IMR-90 (cell line): ENCODE results near the gene UNKL. TPM values are rescaled to one million over a fixed set of nuclear protein-coding genes. Genes with fewer than 3 reads are reported as not detected.
A peak's percentile ranks its signal among the peaks of the same experiment; 100 is the strongest.

Experiments
- ATAC-seq: fragments of 200-7000 bp; cut with Tn5 transposase; 2 replicates; pipeline ENCODE4 v1.9.1; 2020; ENCODE audit warnings: low read depth, mild to moderate bottlenecking, moderate library complexity
- BruUV-seq: library from RNA; stranded (reverse); fragments of 400-500 nt; replicated peaks from 2 replicates; lab custom pipeline; 2021; lab: Mats Ljungman, UMichigan
- CTCF ChIA-PET: fragments of 300-600 bp; formaldehyde crosslinking; extraction: SDS; loops from one replicate; lab custom pipeline; 2021; ENCODE audit warnings: antibody characterized with exemption; lab: Yijun Ruan, JAX
- POLR2A ChIA-PET: fragments of 300-600 bp; sonication (Branson Sonifier 250); formaldehyde crosslinking; loops from one replicate; lab custom pipeline; 2022; ENCODE audit warnings: antibody characterized with exemption; ENCODE audit not compliant: unreplicated experiment; lab: Charles Lee
- DNase-seq: peaks from one replicate; pipeline ENCODE4 v3.0.0; 2013
- H2AFZ ChIP-seq: replicated peaks from 2 replicates; pipeline ENCODE3; 2013; ENCODE audit warnings: low read length, mild to moderate bottlenecking; ENCODE audit not compliant: poor library complexity
- H2AK5ac ChIP-seq: 2 replicates; pipeline ENCODE4 v1.6.1; 2013; ENCODE audit warnings: low read depth, low read length, inconsistent platforms
- H2AK9ac ChIP-seq: replicated peaks from 2 replicates; pipeline ENCODE3; 2013; ENCODE audit warnings: mild to moderate bottlenecking, low read depth, low read length, moderate library complexity; ENCODE audit not compliant: poor library complexity
- H2BK120ac ChIP-seq: 2 replicates; pipeline ENCODE4 v1.6.1; 2013; ENCODE audit warnings: low read depth, low read length, inconsistent platforms
- H2BK15ac ChIP-seq: 3 replicates; pipeline ENCODE4 v1.6.1; 2013; ENCODE audit warnings: low read depth, low read length, inconsistent platforms
- H2BK20ac ChIP-seq: 2 replicates; pipeline ENCODE4 v1.6.1; 2013; ENCODE audit warnings: low read depth, mild to moderate bottlenecking, inconsistent platforms, low read length, moderate library complexity
- H2BK5ac ChIP-seq: 2 replicates; pipeline ENCODE4 v1.6.1; 2013; ENCODE audit warnings: mild to moderate bottlenecking, low read depth, low read length, inconsistent platforms; ENCODE audit not compliant: poor library complexity, severe bottlenecking
- H3K14ac ChIP-seq: replicated peaks from 2 replicates; pipeline ENCODE4 v1.6.1; 2013; ENCODE audit warnings: low read depth, low read length, inconsistent platforms
- H3K18ac ChIP-seq: 2 replicates; pipeline ENCODE4 v1.6.1; 2013; ENCODE audit warnings: low read depth, low read length, control low read depth
- H3K23ac ChIP-seq: 2 replicates; pipeline ENCODE4 v1.6.1; 2013; ENCODE audit warnings: low read depth, low read length, inconsistent platforms
- H3K27ac ChIP-seq: 2 replicates; pipeline ENCODE4 v1.5.1; 2013; ENCODE audit warnings: mild to moderate bottlenecking, control low read depth, low read length; ENCODE audit not compliant: insufficient read depth
- H3K27me3 ChIP-seq: 2 replicates; pipeline ENCODE4 v1.6.1; 2013; ENCODE audit warnings: low read length; ENCODE audit not compliant: control insufficient read depth, insufficient read depth
- H3K36me3 ChIP-seq: 2 replicates; pipeline ENCODE4 v1.6.1; 2013; ENCODE audit warnings: low read length, mixed read lengths; ENCODE audit not compliant: control insufficient read depth, insufficient read depth
- H3K4ac ChIP-seq: 2 replicates; pipeline ENCODE4 v1.6.1; 2013; ENCODE audit warnings: low read depth, low read length, inconsistent platforms
- H3K4me1 ChIP-seq: 2 replicates; pipeline ENCODE4 v1.6.1; 2013; ENCODE audit warnings: low read length, mixed read lengths; ENCODE audit not compliant: control insufficient read depth, insufficient read depth
- H3K4me2 ChIP-seq: 2 replicates; pipeline ENCODE4 v1.6.1; 2013; ENCODE audit warnings: low read depth, mild to moderate bottlenecking, control low read depth, low read length, moderate library complexity
- H3K4me3 ChIP-seq: 2 replicates; pipeline ENCODE4 v1.5.1; 2013; ENCODE audit warnings: low read depth, mild to moderate bottlenecking, control low read depth, low read length, moderate library complexity; ENCODE audit not compliant: insufficient read depth
- H3K56ac ChIP-seq: 2 replicates; pipeline ENCODE4 v1.6.1; 2013; ENCODE audit warnings: low read length, inconsistent platforms; ENCODE audit not compliant: insufficient read depth; ENCODE audit errors: extremely low read depth
- H3K79me1 ChIP-seq, 2 experiments: 2 replicates each; pipeline ENCODE4 v1.6.1; 2013; ENCODE audit warnings: low read length in 2 of 2, inconsistent platforms in 1 of 2, low read depth in 1 of 2
- H3K9ac ChIP-seq: 2 replicates; pipeline ENCODE4 v1.6.1; 2013; ENCODE audit warnings: low read depth, low read length, control low read depth
- H3K9me1 ChIP-seq: 2 replicates; pipeline ENCODE4 v1.6.1; 2013; ENCODE audit warnings: low read length, inconsistent platforms; ENCODE audit not compliant: insufficient read depth
- H3K9me3 ChIP-seq: 2 replicates; pipeline ENCODE4 v1.6.1; 2013; ENCODE audit warnings: low read length; ENCODE audit not compliant: control insufficient read depth, insufficient read depth
- H4K20me1 ChIP-seq: 2 replicates; pipeline ENCODE4 v1.6.1; 2013; ENCODE audit warnings: low read length, inconsistent platforms; ENCODE audit not compliant: insufficient read depth
- H4K5ac ChIP-seq: 2 replicates; pipeline ENCODE4 v1.6.1; 2013; ENCODE audit warnings: mild to moderate bottlenecking, low read depth, low read length, control low read depth
- H4K8ac ChIP-seq, 2 experiments: 2 replicates each; pipeline ENCODE4 v1.6.1; 2013; ENCODE audit warnings: low read depth in 2 of 2, low read length in 2 of 2, control low read depth in 1 of 2, inconsistent platforms in 1 of 2
- H4K91ac ChIP-seq: 2 replicates; pipeline ENCODE4 v1.6.1; 2013; ENCODE audit warnings: low read depth, low read length, inconsistent platforms; ENCODE audit not compliant: insufficient read depth
- MAFK ChIP-seq: IDR thresholded peaks from 2 replicates; pipeline ENCODE4 v1.6.1; 2012; ENCODE audit warnings: low read depth, low read length, improper control_type of control experiment
- MAZ ChIP-seq: IDR thresholded peaks from 2 replicates; pipeline ENCODE4 v1.6.1; 2012; ENCODE audit warnings: low read depth, mild to moderate bottlenecking, low read length, improper control_type of control experiment, moderate library complexity, borderline replicate concordance
- NFE2L2 ChIP-seq: fragments of 150-350 bp; IDR thresholded peaks from 2 replicates; pipeline ENCODE4 v1.6.1; 2016; ENCODE audit warnings: low read depth, mild to moderate bottlenecking, low read length
- RAD21 ChIP-seq: IDR thresholded peaks from 2 replicates; pipeline ENCODE4 v1.6.1; 2012; ENCODE audit warnings: low read length, improper control_type of control experiment
- WGBS, 2 experiments: methylation state at CpG; one replicate each; pipeline versions ENCODE4 v1.1.5 to v1.1.7; 2013; ENCODE audit warnings: missing lambda C conversion rate in 2 of 2; ENCODE audit not compliant: insufficient read length in 1 of 2; ENCODE audit errors: extremely low coverage in 2 of 2; 5-methylcytosine and 5-hydroxymethylcytosine counted together
- dilution Hi-C: fragments of 300-500 bp; cut with HindIII; formaldehyde crosslinking; loops from one replicate; pipeline ENCODE4 v1.14.3; 2018; ENCODE audit warnings: low sequenced_read_pairs; ENCODE audit not compliant: unreplicated experiment
- in situ Hi-C: fragments of 300-500 bp; cut with MboI; formaldehyde crosslinking; loops from 3 replicates; pipeline ENCODE4 v1.14.3; 2019; ENCODE audit warnings: low sequenced_read_pairs, inconsistent platforms, mixed read lengths
- intact Hi-C: fragments of 100-400 bp; cut with micrococcal nuclease; formaldehyde crosslinking; loops from 2 replicates; pipeline ENCODE4 v1.10.0; 2022
- polyA plus RNA-seq, 3 experiments: library from polyadenylated mRNA; depleted of rRNA; stranded (reverse); fragments of >200 nt; gene quantifications; 2 replicates each; pipeline ENCODE4 v1.2.3, GENCODE V29; 2012; ENCODE audit warnings: low replicate concordance in 1 of 3
- total RNA-seq: library from RNA; depleted of rRNA; stranded (reverse); fragments of >200 nt; gene quantifications from 2 replicates; pipeline ENCODE4 v1.2.3, GENCODE V29; 2012

UNKL gene
- total and polyA plus RNA-seq, 2 of the 4 experiments (the other 2 are of a cell fraction), result 4.1 to 13.3 TPM

DNA sequence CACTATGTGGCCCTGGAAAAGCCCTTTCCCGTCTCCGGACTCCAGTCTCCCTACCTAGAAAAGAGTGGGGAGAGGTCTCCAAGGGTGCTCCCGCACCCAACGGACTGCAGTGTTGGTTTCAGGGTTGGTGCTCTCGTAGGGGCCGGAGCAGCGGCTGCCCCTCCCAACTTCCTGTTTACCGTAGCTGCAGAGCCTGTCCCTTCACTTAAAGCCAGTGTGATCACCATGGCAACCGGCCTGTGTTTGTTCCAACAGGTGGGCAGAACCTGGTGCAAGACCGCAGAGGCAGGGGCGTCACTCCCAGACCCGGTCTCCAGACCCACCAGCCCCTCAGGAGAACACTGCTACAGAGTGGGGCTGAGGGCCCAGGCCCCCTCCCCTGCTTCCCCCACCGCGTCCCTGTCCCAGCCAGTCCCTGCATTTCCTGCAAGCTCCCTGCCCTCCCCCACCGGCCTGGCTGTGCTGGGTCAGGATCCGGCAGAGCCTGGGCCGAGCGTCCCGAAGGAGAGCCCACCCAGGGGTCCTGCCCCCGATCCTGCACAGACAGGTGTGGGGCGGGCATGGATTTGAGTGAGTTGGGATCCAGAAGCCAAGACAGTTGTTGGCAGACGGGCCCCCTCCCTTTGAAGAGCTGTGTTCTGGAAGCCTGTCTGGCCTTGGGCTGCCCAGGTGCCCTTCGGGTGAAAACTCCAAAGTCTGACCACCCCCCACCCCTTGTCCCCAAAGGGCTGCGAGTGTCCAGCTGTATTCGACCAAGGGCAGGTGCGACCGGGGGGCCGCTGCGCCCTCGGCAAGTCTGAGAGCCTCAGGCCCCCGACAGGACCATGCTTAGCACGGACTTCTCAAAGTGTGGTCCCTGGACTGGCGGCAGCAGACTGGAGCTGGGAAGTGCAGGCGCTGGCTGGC, 82.5 kb downstream of the UNKL start:
- no peak overlapping the region for H4K5ac ChIP-seq
- peak overlapping the region; percentile 12; the same call in 1 of the 2 replicates for H3K23ac ChIP-seq
- 0 out of 2 replicates have a peak overlapping the region, but pooled peaks have one; percentile 20 for H2BK20ac ChIP-seq
- H3K18ac ChIP-seq, result no peak overlapping the region
- CTCF ChIA-PET, result no interaction called here
- in situ Hi-C loops, result no loop called here
- no peaks in the 10 kb centered on the region for H3K79me1 ChIP-seq
- H3K4me2 ChIP-seq, result no peak overlapping the region; the same call in 1 of the 2 replicates
- H4K8ac ChIP-seq, result peak overlapping the region in 1 of 2 experiments; percentile 59; a peak in 1 of 4 replicates
- no peak overlapping the region for H3K4me3 ChIP-seq
- no peak overlapping the region for H2AK5ac ChIP-seq
- H3K14ac ChIP-seq, result 0 out of 2 replicates have a peak overlapping the region, but pooled peaks have one; percentile 52
- no peak overlapping the region for H2AK9ac ChIP-seq
- dilution Hi-C loops, result no loop called here
- POLR2A ChIA-PET, result no interaction called here
- H3K9me3 ChIP-seq, result peaks cover 3% of the 10 kb centered on the region; the same call in 1 of the 2 replicates
- intact Hi-C loops, result no loop called here
- WGBS, 2 experiments, result 6% methylated on average over 13 of the region's 34 CpGs; no CpG with 5 or more reads in 1 of the 2 experiments
- DNase-seq, result peak; percentile 30
- H2AFZ ChIP-seq, result peak overlapping the region; percentile 82
- H4K20me1 ChIP-seq, result no peaks in the 10 kb centered on the region; the same call in 1 of the 2 replicates
- no peak overlapping the region for H2BK5ac ChIP-seq
- peaks cover 7% of the 10 kb centered on the region for H3K4me1 ChIP-seq
- no peak for TF ChIP-seq NFE2L2
- no peak for TF ChIP-seq RAD21
- TF ChIP-seq MAZ, result 0 out of 2 replicates have a peak, but pooled peaks have one; percentile 22
- TF ChIP-seq MAFK, result no peak
- H3K36me3 ChIP-seq, result no peaks in the 10 kb centered on the region; the same call in 1 of the 2 replicates
- H3K27me3 ChIP-seq, result peaks cover 55% of the 10 kb centered on the region
- ATAC-seq, result peak; percentile 22
- H3K56ac ChIP-seq, result no peak overlapping the region
- H3K9ac ChIP-seq, result no peak overlapping the region
- H3K9me1 ChIP-seq, result no peaks in the 10 kb centered on the region
- H3K27ac ChIP-seq, result no peak overlapping the region
- peak overlapping the region; percentile 74; the same call in 1 of the 3 replicates for H2BK15ac ChIP-seq
- H2BK120ac ChIP-seq, result peak overlapping the region; percentile 46; the same call in 1 of the 2 replicates
- H4K91ac ChIP-seq, result peak overlapping the region; percentile 11
- H3K4ac ChIP-seq, result peak overlapping the region; percentile 49; the same call in 1 of the 2 replicates
- BruUV-seq, result no TSS peak
